8988T (cell line): ENCODE results near the gene ARMCX5.

Experiments
- DNase-seq: peaks from one replicate; pipeline ENCODE4 v3.0.0; 2011

Gene ARMCX5

DNA sequence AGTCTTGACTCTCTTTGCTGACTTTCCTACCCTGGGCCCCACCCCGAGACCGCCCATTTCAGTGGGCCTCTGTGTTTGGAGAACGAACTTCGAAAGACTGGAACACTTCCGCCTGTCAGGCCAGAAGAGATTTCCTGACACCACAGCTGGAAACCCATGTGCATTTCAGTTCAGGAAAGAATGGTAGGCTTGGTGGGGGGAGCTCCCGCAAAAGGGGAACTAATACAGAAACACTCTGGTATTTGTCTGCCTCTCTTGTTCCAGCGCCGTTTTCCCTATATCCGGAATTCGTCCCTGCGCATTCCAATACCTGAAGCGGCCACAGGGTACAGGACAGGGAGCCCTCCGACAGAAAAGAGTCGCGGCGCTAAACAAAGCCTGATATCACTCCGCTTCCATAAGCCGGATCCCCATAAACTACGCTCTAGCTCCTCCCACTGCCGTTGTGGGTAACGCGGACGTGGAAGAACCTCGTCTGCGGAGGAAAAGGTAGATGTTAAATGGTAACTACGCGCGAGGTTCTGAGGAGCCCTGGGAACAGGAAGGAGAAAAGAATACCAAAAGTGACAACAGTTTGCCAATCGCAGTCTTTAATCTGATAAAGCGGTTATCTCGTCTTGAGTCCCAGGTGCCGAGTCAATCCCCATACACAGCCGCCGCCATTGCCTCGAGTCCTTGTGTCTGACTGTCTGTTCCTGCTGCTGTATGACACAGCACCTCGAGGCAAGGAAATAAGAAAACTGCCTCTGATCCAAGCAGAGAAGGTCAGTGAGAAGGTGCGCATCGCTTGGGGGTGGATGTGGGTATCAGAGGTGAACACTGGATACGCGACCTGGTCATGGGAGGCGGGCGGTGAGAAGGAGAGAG is at the start of gene ARMCX5:
Gene ARMCX5, plus strand, starts transcription at position 432 of the 867 bp plus-strand sequence. CDS start 2,627 bp downstream, outside the sequence.
- DNase-seq = no peak

DNA sequence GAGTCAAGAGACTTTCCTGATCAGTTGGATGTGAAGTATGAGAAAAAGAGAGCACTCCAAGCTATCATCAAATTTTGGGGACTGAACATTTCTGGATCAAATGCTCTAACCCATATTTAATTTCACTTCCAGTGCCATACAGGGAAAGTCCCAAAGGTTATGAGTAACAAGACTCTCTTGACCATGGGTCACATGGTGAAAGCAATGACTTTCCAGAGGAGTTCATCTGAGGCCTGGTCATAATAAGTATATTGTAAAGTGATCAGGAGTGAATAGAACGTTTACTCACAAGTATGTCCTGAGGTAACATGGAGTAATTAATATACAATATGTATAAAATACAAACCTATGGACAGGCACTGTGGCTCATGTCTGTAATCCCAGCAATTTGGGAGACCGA is 40.7 kb upstream of the ARMCX5 start:
- DNase-seq = no peak

DNA sequence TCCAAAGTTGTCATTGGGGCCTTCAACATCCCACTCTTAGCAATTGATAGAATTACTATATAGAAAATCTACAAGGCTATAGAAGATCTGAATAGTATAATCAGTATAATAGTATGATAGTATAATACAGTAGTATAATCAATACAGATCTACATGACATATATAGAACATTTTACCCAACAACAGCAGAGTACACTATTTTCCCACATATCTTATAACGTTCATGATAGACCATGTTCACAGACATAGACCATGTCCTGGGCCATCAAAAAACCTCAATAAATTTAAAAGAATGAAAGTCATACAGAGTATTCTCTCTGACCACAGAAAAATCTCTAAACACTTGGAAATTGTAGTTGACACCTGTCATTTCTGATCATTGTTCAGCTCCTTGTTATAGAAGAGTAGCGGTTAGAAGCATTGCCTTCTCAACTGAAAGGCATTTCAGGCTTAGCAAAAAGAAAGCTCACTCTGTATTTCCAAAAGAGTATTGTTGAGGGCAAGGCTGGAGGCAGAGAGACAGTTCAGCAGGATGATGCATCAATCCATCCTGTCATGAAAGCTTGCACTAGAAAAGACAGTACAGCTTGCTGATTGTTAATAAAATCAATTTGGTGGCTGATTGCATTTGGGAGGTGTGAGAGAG is 38.8 kb upstream of the ARMCX5 start:
- DNase-seq = no peak

DNA sequence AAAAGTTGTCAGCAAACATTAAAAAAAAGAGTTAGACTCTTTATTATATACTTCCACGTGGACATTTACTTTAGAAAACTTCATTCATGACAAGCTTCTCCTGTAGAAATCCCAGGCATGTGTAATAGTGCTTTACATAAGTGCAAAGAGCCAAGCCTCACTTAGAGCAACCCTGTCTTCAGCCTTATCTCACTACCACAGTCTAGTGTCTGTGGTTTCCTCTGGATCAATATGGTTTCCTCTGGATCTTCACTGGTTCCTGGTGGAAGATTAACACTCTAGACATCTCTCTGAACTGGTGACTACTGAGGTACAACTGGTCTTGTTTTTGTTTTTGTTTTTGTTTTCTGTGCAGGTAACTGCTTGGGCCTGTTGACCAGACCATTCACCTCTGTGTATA is 18.4 kb upstream of the ARMCX5 start:
- DNase-seq = no peak

DNA sequence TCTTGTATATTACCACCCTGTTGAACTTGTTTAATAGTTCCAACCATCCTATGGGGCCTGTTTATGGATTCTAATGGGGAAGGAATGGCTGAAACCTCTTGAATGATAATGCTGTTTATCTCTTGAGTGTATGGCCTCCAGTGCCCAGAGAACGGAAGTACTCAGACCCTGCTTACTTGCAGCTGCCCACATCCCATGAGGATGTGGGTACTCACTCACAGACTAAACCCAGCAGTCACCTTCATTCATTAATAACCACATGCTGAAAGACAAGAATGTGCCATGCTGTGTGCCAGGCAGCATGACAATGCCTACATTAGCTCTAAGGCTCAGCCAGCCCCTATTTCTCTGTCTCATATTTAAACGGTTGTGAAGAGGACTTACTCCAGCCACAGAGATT is 5.9 kb upstream of the ARMCX5 start:
- DNase-seq = no peak

DNA sequence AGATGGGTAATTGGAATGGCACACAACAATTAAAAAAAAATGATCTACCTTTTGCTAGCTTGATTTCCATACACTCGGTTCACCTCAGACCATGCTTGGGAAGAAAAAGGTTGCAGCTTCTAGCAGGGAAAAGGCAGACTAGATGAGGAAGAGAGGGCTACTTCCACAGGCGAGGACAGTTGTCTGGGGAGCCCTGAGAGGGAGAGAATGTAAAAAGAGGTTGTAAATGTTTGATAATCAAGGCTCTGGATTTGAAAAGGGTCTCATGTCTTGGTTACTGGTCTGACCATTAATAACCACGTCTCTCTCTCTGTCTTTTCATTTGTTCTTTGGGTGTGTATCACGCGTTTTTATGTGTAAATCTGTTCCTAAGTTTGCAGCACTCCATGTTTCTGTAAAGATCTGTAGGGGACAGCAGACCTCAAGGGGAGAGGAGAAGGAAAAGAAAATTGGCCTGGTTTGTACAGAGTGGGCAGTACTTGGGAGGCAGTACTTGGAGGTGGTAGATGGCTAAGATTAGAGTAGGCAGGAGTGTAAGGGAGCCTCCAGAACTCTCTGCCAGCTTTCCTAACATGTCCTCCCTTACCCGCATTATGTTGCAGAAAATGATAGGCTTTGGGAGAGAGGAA is 750 bp downstream of the ARMCX5 start:
- DNase-seq = no peak

DNA sequence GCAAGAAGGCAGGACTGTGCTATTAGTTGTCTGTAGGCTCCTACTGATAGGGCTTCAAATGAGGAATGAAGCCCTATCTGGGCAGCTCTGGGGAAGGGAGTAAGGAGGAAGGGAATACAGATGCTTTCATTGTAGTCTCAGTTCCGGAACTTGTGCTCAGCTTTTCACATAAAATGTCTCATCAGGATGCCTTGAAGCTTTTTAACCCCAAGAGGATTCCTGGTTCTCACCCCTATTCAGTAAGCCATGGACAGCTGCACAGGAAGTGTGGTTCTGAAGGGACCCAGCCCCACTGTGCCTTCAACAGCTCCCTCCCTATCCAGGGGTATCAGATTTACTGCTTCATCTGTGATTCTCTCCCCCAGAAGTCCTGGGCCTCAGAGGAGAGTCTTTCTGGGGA is 5.0 kb downstream of the ARMCX5 start:
- no peak for DNase-seq

DNA sequence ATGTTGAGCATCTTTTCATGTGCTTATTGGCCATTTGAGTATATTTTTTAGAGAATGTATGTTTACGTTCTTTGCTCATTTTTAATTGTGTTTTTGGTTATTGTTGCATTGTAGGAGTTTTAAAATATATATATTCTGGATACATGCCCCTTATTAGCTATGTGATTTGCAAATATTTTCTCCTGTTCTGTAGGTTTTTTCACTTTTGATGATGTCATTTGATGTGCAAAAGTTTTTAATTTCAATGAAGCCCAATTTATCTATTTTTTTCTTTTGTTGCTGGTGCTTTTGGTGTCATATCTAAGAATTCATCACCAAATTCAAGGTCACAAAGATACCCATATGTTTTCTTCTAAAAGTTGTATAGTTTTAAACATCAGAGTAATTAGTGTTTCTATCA is 6.8 kb downstream of the ARMCX5 start:
- DNase-seq = no peak

DNA sequence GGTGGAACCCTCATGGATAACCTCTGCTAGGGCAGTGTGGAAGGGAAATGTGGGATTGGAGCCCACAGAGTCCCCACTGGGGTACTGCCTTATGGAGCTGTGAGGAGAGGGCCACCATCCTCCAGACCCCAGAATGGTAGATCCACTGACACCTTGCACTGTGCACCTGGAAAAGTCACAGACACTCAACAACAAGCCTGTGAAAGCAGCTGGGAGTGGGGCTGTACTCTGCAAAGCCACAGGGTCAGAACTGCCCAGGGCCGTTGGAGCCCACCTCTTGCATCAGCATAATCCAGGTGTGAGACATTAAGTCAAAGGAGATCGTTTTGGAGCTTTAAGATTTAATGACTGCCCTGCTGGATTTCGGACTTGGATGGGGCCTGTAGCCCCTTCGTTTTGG is 11.6 kb downstream of the ARMCX5 start:
- no peak for DNase-seq

DNA sequence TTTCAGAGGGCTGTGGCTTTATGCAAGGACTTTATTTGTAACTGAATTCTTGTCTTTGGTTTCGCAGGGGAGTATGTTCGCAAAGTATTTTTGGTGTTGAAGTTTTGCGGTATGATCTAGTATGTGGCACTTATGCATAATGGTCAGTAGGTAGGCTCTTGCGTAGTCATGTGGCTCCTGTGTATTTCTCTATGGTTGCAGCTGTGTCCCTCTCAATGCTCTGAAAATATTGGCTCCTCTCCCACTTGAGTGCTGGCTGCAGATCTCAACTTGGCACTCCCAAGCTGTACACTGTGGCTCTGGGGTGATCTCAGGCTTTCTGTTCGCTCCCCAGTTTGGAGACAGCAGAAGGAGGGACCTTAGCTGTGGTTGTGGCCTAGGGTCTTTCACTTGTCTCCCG is 24.8 kb downstream of the ARMCX5 start:
- no peak for DNase-seq

DNA sequence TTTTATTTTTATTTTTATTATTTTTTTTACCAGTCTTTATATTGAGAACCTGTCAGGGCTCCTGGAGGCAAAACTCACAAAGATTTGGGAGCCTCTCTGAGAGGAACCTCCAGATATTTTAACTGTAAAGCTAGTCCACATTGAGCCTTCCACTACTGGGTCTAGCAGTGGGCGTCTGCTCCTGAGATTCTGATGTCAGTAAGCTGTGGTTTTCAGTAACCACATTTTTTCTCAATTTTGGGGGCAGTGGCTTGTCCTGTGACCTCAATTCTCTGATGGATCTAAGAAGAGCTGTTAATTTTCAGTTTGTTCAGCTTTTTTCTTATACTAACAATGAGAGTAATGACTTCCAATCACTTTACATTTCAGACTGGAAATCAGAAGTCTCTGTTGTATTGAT is 28.3 kb downstream of the ARMCX5 start:
- no peak for DNase-seq

DNA sequence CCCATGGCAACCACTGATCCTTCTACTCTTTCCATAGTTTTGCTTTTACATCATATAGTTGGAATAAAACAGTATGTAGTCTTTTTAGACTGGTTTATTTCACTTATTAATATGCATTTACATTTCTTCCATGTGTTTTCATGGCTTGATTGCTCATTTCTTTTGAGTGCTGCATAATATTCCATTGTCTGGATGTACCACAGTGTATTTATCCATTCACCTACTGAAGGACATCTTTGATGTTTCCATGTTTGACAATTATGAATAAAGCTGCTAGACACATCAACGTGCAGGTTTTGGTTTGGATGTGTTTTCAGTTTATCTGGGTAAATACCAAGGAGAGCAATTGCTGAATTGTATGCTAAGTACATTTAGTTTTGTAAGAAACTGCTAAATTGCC is 38.2 kb downstream of the ARMCX5 start:
- no peak for DNase-seq

DNA sequence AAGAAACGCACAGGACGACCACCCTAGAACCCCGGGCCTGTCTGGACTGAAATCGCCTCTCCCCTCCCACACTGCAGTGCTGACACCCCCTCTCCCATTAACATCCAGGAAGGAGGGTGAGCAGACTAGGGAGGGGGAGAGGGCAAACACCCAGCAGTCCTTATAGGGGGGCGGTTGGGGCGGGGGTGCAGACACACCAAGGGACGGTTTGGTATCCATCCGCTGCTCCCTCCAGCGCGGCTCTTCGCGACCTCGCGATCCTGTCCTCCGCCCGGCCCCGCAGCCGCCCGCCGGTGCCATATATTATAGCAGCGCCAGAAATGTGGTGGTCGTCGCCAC is 51.6 kb downstream of the ARMCX5 start:
- no peak for DNase-seq

DNA sequence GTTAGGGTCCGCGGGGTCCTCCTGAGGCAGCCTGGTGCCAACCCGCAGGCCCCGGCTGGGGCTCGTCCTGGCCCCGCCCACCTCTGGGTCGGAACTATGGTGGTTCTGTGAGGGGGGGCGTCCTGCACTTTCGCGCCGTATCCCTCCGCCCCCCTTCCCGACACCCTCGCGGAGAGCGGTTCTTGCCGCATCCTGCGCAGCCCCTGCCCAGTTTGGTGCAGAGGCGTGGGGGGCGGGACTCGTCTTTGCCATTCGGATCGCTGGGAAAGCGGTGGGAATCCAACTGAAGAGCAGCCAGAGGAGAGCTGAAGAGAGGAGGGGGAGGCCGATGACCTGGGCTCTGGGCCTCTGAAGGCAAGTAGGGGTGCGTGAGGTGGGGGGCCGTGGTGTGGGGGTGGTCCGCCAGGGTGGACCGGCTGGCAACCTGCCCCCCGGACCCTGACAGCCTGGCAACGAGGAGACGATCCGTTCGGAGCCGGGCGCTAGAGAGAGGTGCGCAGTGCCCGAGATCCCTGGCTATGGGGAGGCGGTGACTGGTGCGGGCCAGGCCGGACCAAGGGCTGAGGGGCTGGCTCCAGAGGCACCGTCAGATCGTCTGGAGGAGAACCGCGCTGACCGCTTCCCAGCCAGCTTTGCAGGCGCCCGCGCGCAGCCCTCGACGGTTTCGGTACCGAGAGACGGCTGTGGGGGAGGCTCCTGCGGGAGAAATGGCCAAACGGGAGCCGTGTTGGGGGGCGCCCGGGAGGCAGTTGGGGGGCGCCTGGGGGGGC is 52.1 kb downstream of the ARMCX5 start, which contains the start of gene GPRASP1:
Gene GPRASP1, plus strand, starts transcription at position 242 of the 770 bp plus-strand sequence. CDS start 2,431 bp downstream, outside the sequence.
- no peak for DNase-seq

DNA sequence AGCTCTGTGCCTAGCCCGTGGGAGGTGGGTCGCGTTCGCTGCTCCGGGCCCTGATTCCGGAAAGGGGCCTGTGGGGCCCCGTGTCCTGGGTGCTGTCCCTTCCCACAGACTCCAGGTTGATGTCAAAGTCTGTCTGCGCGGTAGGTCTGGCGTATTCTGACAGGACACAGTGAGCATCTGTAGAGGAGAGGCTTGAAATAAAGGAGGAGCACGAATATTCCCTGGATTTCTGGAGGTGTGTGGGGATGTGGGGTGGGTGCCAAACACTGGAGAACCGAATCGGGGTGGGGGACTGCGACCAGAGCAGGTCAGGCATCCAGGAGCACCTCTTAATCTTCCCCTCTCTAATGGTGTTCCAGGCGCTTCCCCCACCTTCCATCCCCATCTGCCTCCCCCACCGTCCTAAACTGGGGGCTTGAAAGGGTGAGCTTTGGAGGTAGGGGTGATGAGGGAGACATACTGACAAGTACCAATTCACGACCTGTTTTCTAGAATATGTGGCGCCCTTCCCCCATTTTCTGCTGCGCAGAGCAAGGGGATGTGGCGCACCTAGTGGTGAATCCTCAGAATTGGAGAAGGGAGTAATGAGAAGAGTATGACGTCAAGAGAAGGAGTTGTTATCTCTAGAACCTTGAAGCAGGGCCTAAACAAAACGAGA is 52.8 kb downstream of the ARMCX5 start:
- no peak for DNase-seq
